ENCODE data around the gene PTPN13.

GRCh38 chr4:86759298-86759697 lies 165.2 kb downstream of the PTPN13 start:
- TF ChIP-seq CTCF (IDR thresholded peaks at IDR 0.05) = no peak
- TF ChIP-seq EZH2phosphoT487 (IDR thresholded peaks at IDR 0.05) = peak; percentile 82
